ENCODE measurements around the gene RIMS1.

- TF ChIP-seq POLR2A (IDR thresholded peaks at IDR 0.05; ENCODE audit: low read depth, low read length) (no peak), POLR2AphosphoS5 (IDR thresholded peaks at IDR 0.05; ENCODE audit: low read depth, low read length) (no peak), TAF1 (IDR thresholded peaks at IDR 0.05; ENCODE audit: borderline replicate concordance, low read depth, low read length) (no peak)
These were observed 327.3 kb downstream of the RIMS1 start for GRCh38 chr6:72213654-72214053.
